C4-2B (cell line): ENCODE results near the gene TFB1M.

Experiments
- CTCF ChIP-seq: fragments of 450-650 bp; conservative IDR thresholded peaks from 2 replicates; pipeline ENCODE4 v1.5.1; 2017; ENCODE audit warnings: mild to moderate bottlenecking
- ZFX ChIP-seq: fragments of 450-650 bp; IDR thresholded peaks from 2 replicates; pipeline ENCODE4 v1.6.1; 2017

- TF ChIP-seq CTCF (peak; percentile 36), ZFX (no peak)
Observed at GRCh38 chr6:155248008-155249001, 66.0 kb downstream of the TFB1M start.
